Superior temporal gyrus (tissue), 1 donor: Measurements from ENCODE around the gene GLUD1.
"Not testable (repeated sequence)": the region's sequence is repeated elsewhere in the genome, so short reads cannot be mapped to it uniquely, and the experiment has no call there.

Experiments used
- DNase-seq: peaks from one replicate; pipeline ENCODE4 v3.0.0-alpha.2; 2016; ENCODE audit errors: extremely low spot score

GLUD1 gene

GRCh38 chr10:87094373-87095235, at the start of gene GLUD1, which contains the start of gene SHLD2:
GLUD1 (minus strand) TSS chr10:87094843; CDS start chr10:87094769, 74 bp downstream.
SHLD2 (plus strand) TSS chr10:87095206; CDS start chr10:87151355, 56,149 bp downstream.
- peak; percentile 81 for DNase-seq

DNA sequence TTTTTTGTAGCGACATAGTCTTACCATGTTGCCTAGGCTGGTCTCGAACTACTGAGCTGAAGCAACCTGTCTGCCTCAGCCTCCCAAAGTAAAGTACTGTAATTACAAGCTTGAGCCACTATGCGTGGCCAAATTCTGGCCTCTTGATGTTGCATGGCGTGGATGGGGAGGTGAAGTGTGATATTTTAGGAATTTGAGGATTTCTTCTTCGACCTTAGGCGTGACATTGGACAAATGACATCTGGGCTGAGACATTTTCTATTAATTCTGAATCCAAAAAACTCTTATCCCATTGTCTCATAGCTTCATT, 48.4 kb upstream of the GLUD1 start:
- DNase-seq, result not testable (repeated sequence)

DNA sequence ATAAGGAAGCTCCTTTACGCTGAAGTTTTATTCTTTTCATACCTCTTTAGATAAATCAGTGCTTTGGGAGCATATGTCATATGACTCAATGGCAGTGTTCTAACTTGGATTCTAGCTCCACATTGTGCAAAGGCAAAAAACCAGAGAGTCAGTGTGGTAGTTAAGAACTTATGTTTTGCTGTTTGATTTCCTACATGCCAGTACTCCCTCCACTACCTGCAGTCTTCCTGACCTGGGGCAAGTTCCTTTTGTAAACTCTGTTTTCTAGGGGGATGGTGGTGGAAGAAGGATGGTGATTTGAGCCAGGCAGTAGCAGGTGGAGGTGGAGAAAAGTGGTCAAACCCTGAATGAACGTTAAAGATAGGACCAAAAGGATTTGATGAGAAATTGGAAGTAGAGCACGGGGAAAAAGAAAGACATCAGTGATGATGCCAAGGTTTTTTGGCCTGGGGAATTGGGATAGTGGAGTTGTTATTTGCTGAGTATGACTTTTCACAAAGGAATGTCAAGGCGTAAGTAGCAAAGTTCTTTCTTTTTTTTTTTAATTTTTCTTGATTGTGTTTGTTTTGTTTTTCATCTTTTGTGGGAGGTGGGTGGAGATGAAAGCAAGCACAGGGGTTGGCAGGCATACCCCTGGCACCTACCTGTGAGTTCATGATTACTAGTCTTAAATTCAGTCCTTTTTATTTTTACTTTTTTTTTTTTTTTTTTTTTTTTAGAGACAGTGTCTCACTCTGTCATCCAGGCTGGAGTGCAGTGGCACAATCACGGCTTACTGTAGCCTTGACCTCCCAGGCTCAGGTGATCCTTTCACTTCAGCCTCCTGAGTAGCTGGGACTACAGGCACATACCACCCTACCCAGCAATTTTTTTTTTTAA, 47.8 kb upstream of the GLUD1 start:
- not testable (repeated sequence) for DNase-seq

DNA sequence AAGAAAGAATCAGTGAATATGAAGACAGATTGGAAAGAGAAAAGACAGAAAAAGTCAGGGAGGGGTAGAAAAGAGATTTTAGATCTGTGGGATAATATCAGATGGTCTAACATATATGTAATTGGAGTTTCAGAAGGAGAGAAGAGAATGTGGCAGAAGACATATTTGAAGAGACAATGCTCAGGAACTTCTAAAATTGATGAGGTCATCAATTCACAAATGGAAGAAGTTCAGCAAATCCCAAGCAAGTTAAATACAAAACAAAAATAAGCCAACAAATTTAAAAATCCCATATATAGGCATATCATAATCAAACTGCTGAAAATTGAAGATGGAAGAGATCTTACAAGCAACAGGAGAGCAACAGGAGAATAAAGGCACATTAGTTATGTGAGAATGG, 42.8 kb upstream of the GLUD1 start:
- not testable (repeated sequence) for DNase-seq

DNA sequence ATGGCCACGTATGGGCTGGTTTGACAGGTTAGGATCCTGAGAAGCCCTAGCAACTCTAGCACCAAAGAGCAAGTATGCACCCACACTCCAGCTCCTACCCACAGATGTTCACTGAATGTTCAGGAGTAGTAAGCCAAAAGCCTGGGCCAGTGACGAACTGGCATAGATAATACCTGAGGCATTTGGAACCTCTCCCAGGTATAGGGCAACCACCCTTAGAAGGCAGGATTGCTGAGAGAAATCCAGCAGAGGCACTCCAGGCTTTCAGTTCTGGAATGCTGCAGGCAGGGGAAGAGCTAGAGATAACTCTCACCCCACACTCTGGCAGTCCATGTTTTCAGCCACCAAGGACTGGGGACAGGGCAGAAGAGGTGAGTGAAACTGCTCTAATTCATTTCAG, 39.8 kb upstream of the GLUD1 start:
- DNase-seq, result not testable (repeated sequence)

DNA sequence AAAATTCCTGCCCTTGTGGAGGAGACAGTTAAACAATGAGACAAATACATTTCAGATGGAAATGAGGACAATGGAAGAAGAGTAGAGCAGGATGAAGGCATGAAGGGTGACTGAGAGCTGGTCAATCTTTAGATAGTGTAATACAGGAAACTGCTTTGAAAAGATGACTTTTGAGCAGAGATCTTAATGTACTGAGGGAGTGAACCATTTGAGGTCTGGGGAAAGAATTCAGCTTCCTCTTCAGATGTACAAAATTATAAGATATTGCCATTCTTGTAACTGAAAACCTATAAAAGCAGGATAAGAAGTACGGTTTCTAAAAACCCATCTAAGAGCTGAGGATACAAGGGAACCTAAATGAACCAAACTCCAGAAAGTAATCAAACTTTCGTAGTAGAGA, 39.3 kb upstream of the GLUD1 start:
- DNase-seq, result not testable (repeated sequence)

DNA sequence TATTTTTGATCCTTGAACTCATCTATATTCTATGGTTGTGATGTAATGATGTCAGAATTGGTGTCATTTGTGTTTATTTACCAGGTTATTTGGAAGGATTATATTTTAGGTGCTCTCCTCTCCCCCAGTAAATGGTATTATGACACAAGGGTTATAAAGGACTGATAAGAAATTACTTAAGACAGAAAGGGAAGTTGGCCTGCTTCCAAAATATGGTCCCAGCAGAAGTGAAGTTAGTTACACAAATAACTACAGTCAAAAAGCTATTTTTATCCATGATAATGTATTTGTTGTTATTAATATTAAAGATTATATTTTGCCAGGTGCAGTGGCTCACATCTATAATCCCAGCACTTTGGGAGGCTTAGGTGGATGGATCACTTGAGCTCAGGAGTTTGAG, 37.5 kb upstream of the GLUD1 start:
- not testable (repeated sequence) for DNase-seq

GRCh38 chr10:87127607-87128156, 33.0 kb upstream of the GLUD1 start:
- not testable (repeated sequence) for DNase-seq

DNA sequence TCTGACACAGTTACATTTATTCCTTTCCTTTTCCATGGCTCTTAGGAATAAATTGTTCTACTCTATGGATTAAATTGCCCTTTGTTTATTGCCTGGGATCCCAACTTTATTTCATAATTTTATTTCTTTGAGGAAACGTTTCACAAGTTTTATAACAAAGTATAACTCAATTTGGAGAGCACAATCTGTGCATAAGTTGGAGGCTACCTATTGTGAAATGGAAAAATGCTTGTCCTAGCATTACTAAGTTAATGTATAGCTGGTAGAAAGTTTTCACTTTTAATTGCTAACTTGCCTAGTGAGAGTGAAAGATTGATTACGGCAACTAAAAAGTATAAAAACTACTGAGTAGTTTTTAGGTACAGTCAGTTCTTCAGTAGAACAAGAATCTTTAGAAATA, 32.4 kb upstream of the GLUD1 start:
- DNase-seq, result not testable (repeated sequence)

DNA sequence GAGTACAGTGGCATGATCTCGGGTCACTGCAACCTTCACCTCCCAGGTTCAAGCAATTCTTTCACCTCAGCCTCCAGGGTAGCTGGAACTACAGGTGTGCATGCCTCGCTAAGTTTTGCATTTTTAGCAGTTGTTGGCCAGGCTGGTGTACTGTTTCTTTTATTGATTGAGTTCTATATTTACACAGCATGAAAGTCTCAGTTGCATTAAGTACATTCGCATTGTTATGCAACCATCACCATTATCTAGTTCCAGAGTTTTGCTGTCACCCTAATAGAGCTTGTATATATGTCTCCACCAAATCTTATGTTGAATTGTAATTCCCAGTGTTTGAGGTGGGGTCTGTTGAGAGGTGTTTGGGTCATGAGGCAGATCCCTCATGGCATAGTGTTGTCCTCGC, 28.7 kb upstream of the GLUD1 start:
- not testable (repeated sequence) for DNase-seq

DNA sequence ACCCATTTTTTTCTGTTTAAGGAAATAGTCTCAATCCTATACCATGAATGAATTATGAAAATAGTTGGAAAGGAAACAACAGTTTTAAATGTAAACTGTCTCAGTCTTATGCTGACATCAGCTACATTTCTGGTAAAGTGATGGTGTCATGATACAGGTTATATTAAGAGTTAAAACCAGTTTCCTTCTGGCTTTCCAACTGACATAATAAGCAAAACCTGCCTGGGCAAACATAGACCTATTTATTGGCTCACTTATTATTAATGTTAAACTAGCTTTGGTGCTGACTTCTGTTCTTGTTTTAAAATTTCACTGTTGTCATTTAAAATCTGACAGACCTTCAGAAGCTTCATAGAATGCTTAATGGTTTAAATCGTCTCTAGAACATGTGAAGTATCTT, 24.4 kb upstream of the GLUD1 start:
- not testable (repeated sequence) for DNase-seq

GRCh38 chr10:87118122-87118521, 23.5 kb upstream of the GLUD1 start:
- DNase-seq, result not testable (repeated sequence)

- no peak for DNase-seq
Observed at GRCh38 chr10:87105446-87106124, 10.9 kb upstream of the GLUD1 start.

DNA sequence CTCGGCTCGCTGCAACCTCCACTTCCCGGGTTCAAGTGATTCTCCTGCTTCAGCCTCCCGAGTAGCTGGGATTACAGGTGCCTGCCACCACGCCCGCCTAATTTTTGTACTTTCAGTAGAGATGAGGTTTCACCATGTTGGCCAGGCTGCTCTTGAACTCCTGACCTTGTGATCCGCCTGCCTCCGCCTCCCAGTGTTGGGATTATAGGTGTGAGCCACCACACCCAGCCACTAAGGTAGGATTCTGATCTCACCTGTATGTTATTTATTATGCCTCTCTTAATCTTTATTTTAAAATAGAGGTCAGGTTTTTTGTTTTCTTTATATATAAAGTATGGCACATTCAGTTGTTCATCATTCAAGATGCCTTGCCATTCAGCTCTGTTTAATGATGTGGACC, 10.1 kb upstream of the GLUD1 start:
- not testable (repeated sequence) for DNase-seq

GRCh38 chr10:87101996-87102395, 7.4 kb upstream of the GLUD1 start:
- DNase-seq, result no peak

GRCh38 chr10:87095236-87095945, 748 bp upstream of the GLUD1 start:
- DNase-seq, result peak; percentile 71

GRCh38 chr10:87093632-87094372, 841 bp downstream of the GLUD1 start:
- DNase-seq, result no peak

- peak; percentile 66 for DNase-seq
Observed at GRCh38 chr10:87092861-87093631, 1.6 kb downstream of the GLUD1 start.

GRCh38 chr10:87092376-87092860, 2.2 kb downstream of the GLUD1 start:
- DNase-seq, result peak; percentile 63
